HepG2 (cell line): Measurements from ENCODE around the gene CES2. TPM values are rescaled to one million over a fixed set of nuclear protein-coding genes. Genes with fewer than 3 reads are reported as not detected.

Source experiments
- HNRNPH1 ChIP-seq: fragments of 200-400 bp; formaldehyde crosslinking; optimal IDR thresholded peaks from 2 replicates; pipeline ENCODE3; 2017; ENCODE audit warnings: mild to moderate bottlenecking, low read depth, low read length
- RXRB ChIP-seq: IDR thresholded peaks from 2 replicates; pipeline ENCODE4 v1.6.1; 2016; ENCODE audit warnings: borderline replicate concordance, missing genetic modification reagents, missing compliant biosample characterization
- TMF1 ChIP-seq: sonication (generic); formaldehyde crosslinking; IDR thresholded peaks from 2 replicates; pipeline ENCODE4 v1.8.1; 2022; ENCODE audit warnings: low read depth, missing genetic modification reagents
- ZNF253 ChIP-seq: sonication (generic); formaldehyde crosslinking; IDR thresholded peaks from 2 replicates; pipeline ENCODE4 v1.8.0; 2022; ENCODE audit warnings: mild to moderate bottlenecking, missing genetic modification reagents, borderline replicate concordance
- ZNF274 ChIP-seq: sonication (generic); formaldehyde crosslinking; IDR thresholded peaks from 2 replicates; pipeline ENCODE4 v1.5.1; 2020; ENCODE audit warnings: mild to moderate bottlenecking, missing genetic modification reagents
- ZNF282 ChIP-seq: fragments of 450-650 bp; IDR thresholded peaks from 2 replicates; pipeline ENCODE4 v1.6.1; 2018; ENCODE audit not compliant: partially characterized antibody
- ZNF296 ChIP-seq: sonication (generic); formaldehyde crosslinking; conservative IDR thresholded peaks from 2 replicates; pipeline ENCODE4 v1.5.0; 2020; ENCODE audit warnings: mild to moderate bottlenecking, missing genetic modification reagents
- polyA plus RNA-seq, 8 experiments: library from polyadenylated mRNA; depleted of rRNA in 3 of 8; stranded (reverse) in 7 of 8; unstranded in 1 of 8; fragments of >200 nt; fragmentation: Illumina TruSeq in 4 of 8; extraction: Trizol in 4 of 8; gene quantifications; 2 replicates each; pipeline versions ENCODE4 v1.2.1 to v1.2.3, GENCODE V29; 2011 to 2016; ENCODE audit warnings: low read depth in 4 of 8, missing spikeins in 1 of 8, mixed read lengths in 1 of 8; ENCODE audit not compliant: insufficient read depth in 1 of 8
- total RNA-seq, 5 experiments: library from RNA; depleted of rRNA; stranded (reverse); fragments of >200 nt; fragmentation: Illumina TruSeq; extraction: Trizol; gene quantifications; 2 replicates each; pipeline ENCODE4 v1.2.3, GENCODE V29; 2016; ENCODE audit warnings: low read depth in 1 of 5
- TF ChIP-seq, protein P1 (sequence below): sonication (generic); formaldehyde crosslinking; IDR thresholded peaks from one replicate; pipeline ENCODE4 v1.5.1; 2020; ENCODE audit warnings: mild to moderate bottlenecking, missing genetic modification reagents; ENCODE audit errors: not compliant biosample characterization
- TF ChIP-seq, protein P2 (sequence below): sonication (generic); formaldehyde crosslinking; IDR thresholded peaks from 2 replicates; pipeline ENCODE4 v1.4.0; 2020; ENCODE audit warnings: missing genetic modification reagents

The CES2 gene
- total and polyA plus RNA-seq, 2 of the 13 experiments (the other 11 are each of a cell fraction or from before 2014, with no cell fraction given), result 50.6 to 63.8 TPM

- TF ChIP-seq, protein P1, sequence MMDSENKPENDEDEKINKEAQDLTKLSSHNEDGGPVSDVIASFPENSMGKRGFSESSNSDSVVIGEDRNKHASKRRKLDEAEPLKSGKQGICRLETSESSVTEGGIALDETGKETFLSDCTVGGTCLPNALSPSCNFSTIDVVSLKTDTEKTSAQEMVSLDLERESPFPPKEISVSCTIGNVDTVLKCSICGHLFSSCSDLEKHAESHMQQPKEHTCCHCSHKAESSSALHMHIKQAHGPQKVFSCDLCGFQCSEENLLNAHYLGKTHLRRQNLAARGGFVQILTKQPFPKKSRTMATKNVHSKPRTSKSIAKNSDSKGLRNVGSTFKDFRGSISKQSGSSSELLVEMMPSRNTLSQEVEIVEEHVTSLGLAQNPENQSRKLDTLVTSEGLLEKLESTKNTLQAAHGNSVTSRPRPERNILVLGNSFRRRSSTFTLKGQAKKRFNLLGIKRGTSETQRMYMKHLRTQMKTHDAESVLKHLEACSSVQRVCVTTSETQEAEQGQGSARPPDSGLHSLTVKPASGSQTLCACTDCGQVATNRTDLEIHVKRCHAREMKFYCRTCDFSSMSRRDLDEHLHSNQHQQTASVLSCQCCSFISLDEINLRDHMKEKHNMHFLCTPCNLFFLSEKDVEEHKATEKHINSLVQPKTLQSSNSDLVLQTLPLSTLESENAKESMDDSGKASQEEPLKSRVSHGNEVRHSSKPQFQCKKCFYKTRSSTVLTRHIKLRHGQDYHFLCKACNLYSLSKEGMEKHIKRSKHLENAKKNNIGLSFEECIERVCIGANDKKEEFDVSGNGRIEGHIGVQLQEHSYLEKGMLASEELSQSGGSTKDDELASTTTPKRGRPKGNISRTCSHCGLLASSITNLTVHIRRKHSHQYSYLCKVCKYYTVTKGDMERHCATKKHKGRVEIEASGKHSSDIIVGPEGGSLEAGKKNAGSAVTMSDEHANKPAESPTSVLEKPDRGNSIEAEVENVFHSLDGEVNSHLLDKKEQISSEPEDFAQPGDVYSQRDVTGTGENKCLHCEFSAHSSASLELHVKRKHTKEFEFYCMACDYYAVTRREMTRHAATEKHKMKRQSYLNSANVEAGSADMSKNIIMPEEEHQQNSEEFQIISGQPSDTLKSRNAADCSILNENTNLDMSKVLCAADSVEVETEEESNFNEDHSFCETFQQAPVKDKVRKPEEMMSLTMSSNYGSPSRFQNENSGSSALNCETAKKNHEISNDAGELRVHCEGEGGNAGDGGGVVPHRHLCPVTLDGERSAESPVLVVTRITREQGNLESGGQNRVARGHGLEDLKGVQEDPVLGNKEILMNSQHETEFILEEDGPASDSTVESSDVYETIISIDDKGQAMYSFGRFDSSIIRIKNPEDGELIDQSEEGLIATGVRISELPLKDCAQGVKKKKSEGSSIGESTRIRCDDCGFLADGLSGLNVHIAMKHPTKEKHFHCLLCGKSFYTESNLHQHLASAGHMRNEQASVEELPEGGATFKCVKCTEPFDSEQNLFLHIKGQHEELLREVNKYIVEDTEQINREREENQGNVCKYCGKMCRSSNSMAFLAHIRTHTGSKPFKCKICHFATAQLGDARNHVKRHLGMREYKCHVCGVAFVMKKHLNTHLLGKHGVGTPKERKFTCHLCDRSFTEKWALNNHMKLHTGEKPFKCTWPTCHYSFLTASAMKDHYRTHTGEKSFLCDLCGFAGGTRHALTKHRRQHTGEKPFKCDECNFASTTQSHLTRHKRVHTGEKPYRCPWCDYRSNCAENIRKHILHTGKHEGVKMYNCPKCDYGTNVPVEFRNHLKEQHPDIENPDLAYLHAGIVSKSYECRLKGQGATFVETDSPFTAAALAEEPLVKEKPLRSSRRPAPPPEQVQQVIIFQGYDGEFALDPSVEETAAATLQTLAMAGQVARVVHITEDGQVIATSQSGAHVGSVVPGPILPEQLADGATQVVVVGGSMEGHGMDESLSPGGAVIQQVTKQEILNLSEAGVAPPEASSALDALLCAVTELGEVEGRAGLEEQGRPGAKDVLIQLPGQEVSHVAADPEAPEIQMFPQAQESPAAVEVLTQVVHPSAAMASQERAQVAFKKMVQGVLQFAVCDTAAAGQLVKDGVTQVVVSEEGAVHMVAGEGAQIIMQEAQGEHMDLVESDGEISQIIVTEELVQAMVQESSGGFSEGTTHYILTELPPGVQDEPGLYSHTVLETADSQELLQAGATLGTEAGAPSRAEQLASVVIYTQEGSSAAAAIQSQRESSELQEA (CRISPR knock-in tag), result no peak
- TF ChIP-seq, protein P2, sequence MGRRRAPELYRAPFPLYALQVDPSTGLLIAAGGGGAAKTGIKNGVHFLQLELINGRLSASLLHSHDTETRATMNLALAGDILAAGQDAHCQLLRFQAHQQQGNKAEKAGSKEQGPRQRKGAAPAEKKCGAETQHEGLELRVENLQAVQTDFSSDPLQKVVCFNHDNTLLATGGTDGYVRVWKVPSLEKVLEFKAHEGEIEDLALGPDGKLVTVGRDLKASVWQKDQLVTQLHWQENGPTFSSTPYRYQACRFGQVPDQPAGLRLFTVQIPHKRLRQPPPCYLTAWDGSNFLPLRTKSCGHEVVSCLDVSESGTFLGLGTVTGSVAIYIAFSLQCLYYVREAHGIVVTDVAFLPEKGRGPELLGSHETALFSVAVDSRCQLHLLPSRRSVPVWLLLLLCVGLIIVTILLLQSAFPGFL, result no peak
- TF ChIP-seq RXRB (CRISPR knock-in tag) (no peak), ZNF253 (no peak), HNRNPH1 (no peak), ZNF282 (no peak), TMF1 (CRISPR knock-in tag) (no peak), ZNF296 (CRISPR knock-in tag) (no peak), ZNF274 (CRISPR knock-in tag) (no peak)
Observed at GRCh38 chr16:66920299-66920590, 15.1 kb upstream of the CES2 start (continued).
